ENCODE results near the gene ZNF341.

The ZNF341 gene

GRCh38 chr20:33810259-33810658 lies 78.5 kb downstream of the ZNF341 start:
- TF ChIP-seq CTCF (conservative IDR thresholded peaks at IDR 0.05; ENCODE audit: low read length) = no peak
- no peak overlapping the region for H3K4me3 ChIP-seq (ENCODE audit: low read length)
- DNase-seq (ENCODE audit: low read depth) = no peak

- peak; percentile 98 for DNase-seq (ENCODE audit: low read depth)
- H3K4me3 ChIP-seq (ENCODE audit: low read length) = peak within 1 kb of the TSS; percentile 99
- no peak for TF ChIP-seq CTCF (conservative IDR thresholded peaks at IDR 0.05; ENCODE audit: low read length)
Measured at GRCh38 chr20:33810885-33811775, 79.3 kb downstream of the ZNF341 start, which contains the start of gene CHMP4B. CHMP4B (plus strand) TSS chr20:33811348; CDS start chr20:33811469, 121 bp downstream.

- TF ChIP-seq CTCF (conservative IDR thresholded peaks at IDR 0.05; ENCODE audit: low read length) = no peak
- DNase-seq (ENCODE audit: low read depth) = no peak
- peak overlapping the region; percentile 99 for H3K4me3 ChIP-seq (ENCODE audit: low read length)
Measured at GRCh38 chr20:33811776-33812151, 80.0 kb downstream of the ZNF341 start.

- peak; percentile 82 for DNase-seq (ENCODE audit: low read depth)
- peak overlapping the region; percentile 99 for H3K4me3 ChIP-seq (ENCODE audit: low read length)
- no peak for TF ChIP-seq CTCF (conservative IDR thresholded peaks at IDR 0.05; ENCODE audit: low read length)
Measured at GRCh38 chr20:33812152-33812849, 80.5 kb downstream of the ZNF341 start.

GRCh38 chr20:33812908-33813462 lies 81.2 kb downstream of the ZNF341 start:
- H3K4me3 ChIP-seq (ENCODE audit: low read length) = peak overlapping the region; percentile 99
- DNase-seq (ENCODE audit: low read depth) = no peak

GRCh38 chr20:33814238-33814712 lies 82.5 kb downstream of the ZNF341 start:
- DNase-seq (ENCODE audit: low read depth) = no peak
- H3K4me3 ChIP-seq (ENCODE audit: low read length) = no peak overlapping the region

More at GRCh38 chr20:33812908-33813462, 81.2 kb downstream of the ZNF341 start:
- no peak for TF ChIP-seq CTCF (conservative IDR thresholded peaks at IDR 0.05; ENCODE audit: low read length)

More at GRCh38 chr20:33814238-33814712, 82.5 kb downstream of the ZNF341 start:
- TF ChIP-seq CTCF (conservative IDR thresholded peaks at IDR 0.05; ENCODE audit: low read length) = no peak

All from AG10803 (cell line).